Measurements from ENCODE around the gene TFPT.

DNA sequence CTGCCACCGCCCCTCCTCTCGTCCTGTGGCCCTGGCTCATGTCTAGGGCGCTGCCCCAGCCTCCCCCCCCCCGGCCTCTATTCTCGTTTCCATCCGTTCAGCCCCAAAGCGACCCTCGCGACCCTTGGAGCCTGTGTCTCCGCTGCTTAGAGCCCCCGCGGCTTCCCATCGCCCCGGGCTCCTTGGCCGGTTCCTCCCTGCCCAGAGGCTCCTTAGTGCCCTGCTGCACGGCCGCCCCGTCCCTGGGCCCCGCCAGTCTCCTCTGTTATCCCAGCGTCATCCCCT lies 12.9 kb upstream of the TFPT start:
- TF ChIP-seq CTCF (conservative IDR thresholded peaks at IDR 0.05 in 1 of 2, IDR thresholded peaks at IDR 0.05 in 1 of 2; ENCODE audit: low read depth in 1 of 2, low read length in 2 of 2) (no peak), EZH2 (IDR thresholded peaks at IDR 0.05; ENCODE audit: low read length, missing control alignments) (no peak)
